Kidney (tissue), 14 donors: ENCODE measurements around the gene ACOX3. TPM values are rescaled to one million over a fixed set of nuclear protein-coding genes. Genes with fewer than 3 reads are reported as not detected.
A peak's percentile ranks its signal among the peaks of the same experiment; 100 is the strongest.

Experiments used
- DNase-seq, 5 donors: peaks; one replicate each; pipeline ENCODE4 v3.0.0-alpha.2; 2013 to 2020
- FAIRE-seq: peaks from 2 replicates; lab custom pipeline; 2012; peaks lifted over from hg19 to GRCh38; lab: Jason Lieb, UNC
- H3K27ac ChIP-seq, 2 donors: one replicate each; pipeline ENCODE4 v1.7.0; 2013; ENCODE audit warnings: low read depth in 2 of 2, low read length in 2 of 2, inconsistent platforms in 1 of 2
- H3K27me3 ChIP-seq: one replicate; pipeline ENCODE4 v1.7.1; 2013; ENCODE audit warnings: low read length, inconsistent platforms; ENCODE audit not compliant: control insufficient read depth, insufficient read depth
- H3K36me3 ChIP-seq, 3 donors: one replicate each; pipeline versions ENCODE4 v1.7.0 to v1.7.1; 2013; ENCODE audit warnings: low read length in 3 of 3, control low read depth in 1 of 3, inconsistent platforms in 1 of 3; ENCODE audit not compliant: insufficient read depth in 3 of 3, control insufficient read depth in 2 of 3
- H3K4me1 ChIP-seq, 3 donors: one replicate each; pipeline versions ENCODE4 v1.7.0 to v1.7.1; 2013; ENCODE audit warnings: low read length in 3 of 3, inconsistent platforms in 1 of 3, low read depth in 1 of 3; ENCODE audit not compliant: control insufficient read depth in 2 of 3, insufficient read depth in 2 of 3
- H3K4me3 ChIP-seq, 3 donors: one replicate each; pipeline versions ENCODE4 v1.7.0 to v1.8.1; 2013; ENCODE audit warnings: low read length in 3 of 3, control low read depth in 1 of 3, inconsistent platforms in 1 of 3
- H3K9ac ChIP-seq, 3 donors: one replicate each; pipeline versions ENCODE4 v1.7.0 to v1.7.1; 2013; ENCODE audit warnings: low read length in 3 of 3, control low read depth in 1 of 3, inconsistent platforms in 1 of 3
- H3K9me3 ChIP-seq, 3 donors: one replicate each; pipeline versions ENCODE4 v1.7.0 to v1.7.1; 2013; ENCODE audit warnings: low read length in 3 of 3, control low read depth in 1 of 3, inconsistent platforms in 1 of 3; ENCODE audit not compliant: control insufficient read depth in 2 of 3, insufficient read depth in 1 of 3
- intact Hi-C: fragments of 100-400 bp; cut with DNase I; formaldehyde crosslinking; loops from one replicate; pipeline ENCODE4 v1.11.1; 2022
- polyA plus RNA-seq: library from polyadenylated mRNA; stranded (reverse); fragments of 350-450 nt; fragmentation: Illumina TruSeq; extraction: RNeasy Lipid Tissue Mini Kit (QIAGEN cat#74804); gene quantifications from one replicate; pipeline ENCODE4 v1.2.3, GENCODE V29; 2014; ENCODE audit warnings: low read depth, low replicate concordance; ENCODE audit not compliant: insufficient read depth
- total RNA-seq: library from RNA; stranded (reverse); fragmentation: NEBNext Ultra II Directional; extraction: Animal tissue kit (Norgen Biotek cat#: 25700); gene quantifications from one replicate; pipeline ENCODE4 v1.2.1, GENCODE V29; 2021
- TF ChIP-seq, protein P1 (sequence below): IDR thresholded peaks from 3 replicates; pipeline ENCODE4 v1.5.1; 2012; ENCODE audit warnings: mild to moderate bottlenecking, moderate library complexity, borderline replicate concordance; ENCODE audit not compliant: insufficient read depth; ENCODE audit errors: extremely low read depth
- donor health status: control.
- donor health status: control.
- donor health status: control.
- donor health status: control.
- donor health status: control.
- donor health status: DM: yes; HTN: yes; CAD: no.
- donor health status: Normal renal cell carcinoma (clear cell type).

Gene ACOX3
- total and polyA plus RNA-seq, 2 donors from 2014 or later, result 10.1 to 21.7 TPM

DNA sequence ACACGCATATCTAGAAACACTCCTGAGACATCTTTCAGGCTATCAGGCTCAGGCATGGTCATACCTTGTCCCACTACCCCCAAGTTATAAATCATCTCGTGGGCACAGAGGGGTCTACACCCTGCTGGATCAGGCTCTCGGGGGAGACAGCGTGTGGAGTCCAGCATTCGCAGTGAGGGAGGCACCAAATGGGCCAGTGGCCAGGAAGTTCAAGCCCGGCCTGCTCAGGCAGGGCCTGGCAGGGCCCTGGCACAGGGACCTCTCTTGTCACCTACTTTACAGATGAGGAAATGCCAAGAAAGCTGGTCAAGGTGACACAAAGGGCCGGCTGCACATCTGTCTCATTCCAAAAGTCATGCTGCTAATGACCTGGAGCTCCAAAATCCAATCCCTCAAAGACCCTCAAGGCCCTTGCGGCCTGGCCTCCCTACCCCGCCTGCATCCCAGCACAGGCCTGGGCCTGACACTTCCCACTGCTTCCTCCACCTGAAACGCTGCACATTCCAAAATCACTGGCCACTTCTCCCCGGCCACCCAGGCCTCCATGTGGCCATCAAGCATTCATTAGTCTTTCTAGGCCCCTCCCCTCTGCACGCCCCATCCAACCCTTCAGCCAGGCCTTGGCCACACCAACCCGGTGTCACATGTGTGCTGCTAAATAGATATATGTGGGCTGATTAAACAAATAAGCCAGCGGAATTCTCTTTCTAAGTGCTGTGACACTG, 35.6 kb downstream of the ACOX3 start:
- Histone ChIP-seq H3K4me3 (no peak overlapping the region), H3K4me1 (peaks cover 0 to 11% (median 0%) of the 10 kb centered on the region in 3 donors), H3K36me3 (peaks cover 2 to 28% (median 8%) of the 10 kb centered on the region in 3 donors), H3K27ac (no peak overlapping the region), H3K9me3 (no peaks in the 10 kb centered on the region), H3K9ac (no peak overlapping the region), H3K27me3 (no peaks in the 10 kb centered on the region)
- FAIRE-seq (no peak), DNase-seq (peak in 1 of 5 donors; percentile 42)
- TF ChIP-seq, protein P1, sequence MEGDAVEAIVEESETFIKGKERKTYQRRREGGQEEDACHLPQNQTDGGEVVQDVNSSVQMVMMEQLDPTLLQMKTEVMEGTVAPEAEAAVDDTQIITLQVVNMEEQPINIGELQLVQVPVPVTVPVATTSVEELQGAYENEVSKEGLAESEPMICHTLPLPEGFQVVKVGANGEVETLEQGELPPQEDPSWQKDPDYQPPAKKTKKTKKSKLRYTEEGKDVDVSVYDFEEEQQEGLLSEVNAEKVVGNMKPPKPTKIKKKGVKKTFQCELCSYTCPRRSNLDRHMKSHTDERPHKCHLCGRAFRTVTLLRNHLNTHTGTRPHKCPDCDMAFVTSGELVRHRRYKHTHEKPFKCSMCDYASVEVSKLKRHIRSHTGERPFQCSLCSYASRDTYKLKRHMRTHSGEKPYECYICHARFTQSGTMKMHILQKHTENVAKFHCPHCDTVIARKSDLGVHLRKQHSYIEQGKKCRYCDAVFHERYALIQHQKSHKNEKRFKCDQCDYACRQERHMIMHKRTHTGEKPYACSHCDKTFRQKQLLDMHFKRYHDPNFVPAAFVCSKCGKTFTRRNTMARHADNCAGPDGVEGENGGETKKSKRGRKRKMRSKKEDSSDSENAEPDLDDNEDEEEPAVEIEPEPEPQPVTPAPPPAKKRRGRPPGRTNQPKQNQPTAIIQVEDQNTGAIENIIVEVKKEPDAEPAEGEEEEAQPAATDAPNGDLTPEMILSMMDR, result no peak
- intact Hi-C loops, result loop anchor here (10.0 kb wide), 1 partner anchor 160 kb away; no protein-coding TSS in a partner anchor

DNA sequence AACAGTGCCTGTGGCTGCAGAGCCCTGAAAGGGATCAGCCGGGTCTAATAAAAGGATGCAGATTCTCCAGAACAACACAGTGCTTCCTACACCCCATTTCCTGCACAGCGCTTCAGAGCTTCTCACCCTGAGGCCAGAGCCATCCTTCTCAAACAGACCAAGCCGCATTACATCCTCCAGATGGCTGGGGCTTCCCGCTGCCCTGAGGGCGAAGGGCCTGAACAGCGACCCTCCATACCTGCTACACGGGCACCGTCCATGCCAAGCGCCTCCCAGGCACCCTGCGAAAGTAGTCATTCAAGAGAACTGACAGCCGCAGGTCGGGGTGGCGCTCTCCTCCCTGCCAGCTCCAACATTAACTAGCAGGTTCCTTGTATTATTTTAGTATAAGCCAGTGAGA, 36.5 kb downstream of the ACOX3 start:
- Histone ChIP-seq H3K9me3 (no peaks in the 10 kb centered on the region), H3K27me3 (no peaks in the 10 kb centered on the region), H3K4me1 (peaks cover 0 to 11% (median 0%) of the 10 kb centered on the region in 3 donors), H3K4me3 (no peak overlapping the region), H3K9ac (no peak overlapping the region), H3K27ac (no peak overlapping the region), H3K36me3 (peaks cover 2 to 28% (median 10%) of the 10 kb centered on the region in 3 donors)
- intact Hi-C loops, result loop anchor here (10.0 kb wide), 1 partner anchor 159 kb away; no protein-coding TSS in a partner anchor
- DNase-seq (no peak), FAIRE-seq (no peak)
- TF ChIP-seq, protein P1, result no peak

DNA sequence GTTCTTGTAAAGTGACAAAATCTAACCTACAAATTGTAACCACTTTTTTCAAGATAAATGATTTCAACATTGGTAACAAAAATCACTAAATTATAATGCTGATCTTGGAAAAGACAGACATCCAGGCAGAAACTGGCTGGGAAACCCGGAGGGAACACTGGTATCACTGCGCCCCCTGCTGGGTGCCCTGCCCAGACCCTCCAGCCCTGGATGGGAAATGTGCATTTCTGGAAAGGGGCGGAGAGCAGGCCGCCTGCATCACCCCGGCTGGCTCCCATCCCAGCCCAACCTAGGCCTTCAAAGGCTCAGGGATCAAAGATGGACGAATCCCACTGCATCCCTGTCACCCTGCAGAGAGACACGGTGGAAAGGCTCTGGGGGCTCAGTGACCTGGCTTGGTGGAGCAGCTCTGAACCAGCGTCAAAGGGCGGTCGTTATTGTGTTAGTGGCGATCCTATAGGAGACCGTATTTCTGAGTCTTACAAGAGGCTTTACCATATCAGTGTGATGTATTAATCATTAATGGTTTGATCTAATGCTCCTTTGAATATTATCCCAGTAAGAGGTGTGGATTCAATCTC, 37.3 kb downstream of the ACOX3 start:
- no peak overlapping the region for H3K4me3 ChIP-seq
- peak overlapping the region; percentile 63 to 82 for H3K27ac ChIP-seq
- H3K36me3 ChIP-seq, result peaks cover 0 to 32% (median 12%) of the 10 kb centered on the region in 3 donors
- peak; percentile 85 to 93 (median 88) for DNase-seq
- peak; percentile 35 for FAIRE-seq
- peak overlapping the region in 1 of 3 donors; percentile 2 for H3K9ac ChIP-seq
- TF ChIP-seq, protein P1, result peak; percentile 87
- intact Hi-C loops, result loop anchor here (10.0 kb wide), 1 partner anchor 158 kb away; no protein-coding TSS in a partner anchor
- H3K9me3 ChIP-seq, result no peaks in the 10 kb centered on the region
- peaks cover 0 to 11% (median 0%) of the 10 kb centered on the region in 3 donors for H3K4me1 ChIP-seq
- no peaks in the 10 kb centered on the region for H3K27me3 ChIP-seq
